GM12878 (cell line): ENCODE measurements around the gene MFAP2.

Source experiments
- GABPA ChIP-seq: IDR thresholded peaks from 2 replicates; pipeline ENCODE4 v1.6.1; 2014; ENCODE audit warnings: antibody characterized with exemption, low read depth, mild to moderate bottlenecking, inconsistent platforms
- MEF2B ChIP-seq: fragments of 450-650 bp; IDR thresholded peaks from 2 replicates; pipeline ENCODE4 v1.6.1; 2018; ENCODE audit warnings: mild to moderate bottlenecking, moderate library complexity; ENCODE audit not compliant: partially characterized antibody, poor library complexity, severe bottlenecking
- RAD21 ChIP-seq: IDR thresholded peaks from 2 replicates; pipeline ENCODE4 v1.6.1; 2011; ENCODE audit warnings: mild to moderate bottlenecking, low read depth, low read length, moderate library complexity; ENCODE audit not compliant: insufficient read depth

DNA sequence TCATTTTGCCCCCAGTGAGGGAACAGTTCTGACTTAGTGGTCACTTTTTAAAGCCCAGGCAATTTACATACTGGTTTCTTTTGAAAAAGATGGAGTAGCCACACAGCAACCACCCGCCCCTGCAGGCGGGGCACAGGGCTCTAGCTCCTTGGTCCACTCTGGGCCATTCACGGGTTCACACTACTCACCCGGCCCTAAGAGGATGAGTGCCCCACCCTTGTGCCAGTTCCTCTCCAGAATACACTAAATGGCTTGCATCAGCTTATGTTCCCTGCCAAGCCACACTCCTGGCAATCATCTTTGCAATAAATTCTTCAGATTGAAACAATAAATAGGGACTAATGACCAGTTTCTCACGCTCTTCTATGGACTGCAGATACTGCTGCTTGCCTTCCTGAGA lies 47.0 kb upstream of the MFAP2 start:
- TF ChIP-seq GABPA (no peak), RAD21 (no peak), MEF2B (no peak)
